SK-N-SH treated with all-trans-retinoic acid at 6 μM for 48 hours (cell line): ENCODE data around the gene SEZ6L.

Experiments used
- ATAC-seq: fragments of 200-7000 bp; cut with Tn5 transposase; 3 replicates; pipeline ENCODE4 v1.9.1; 2020; ENCODE audit warnings: mild to moderate bottlenecking, moderate library complexity
- ARNTL ChIP-seq: fragments of 450-650 bp; formaldehyde crosslinking; IDR thresholded peaks from 2 replicates; pipeline ENCODE4 v1.5.0; 2020; ENCODE audit warnings: low read depth, mild to moderate bottlenecking, moderate library complexity, borderline replicate concordance
- BACH2 ChIP-seq: fragments of 250-450 bp; sonication (Bioruptor Pico); IDR thresholded peaks from 2 replicates; pipeline ENCODE4 v1.9.0; 2021; ENCODE audit warnings: mild to moderate bottlenecking, borderline replicate concordance
- CSDC2 ChIP-seq: fragments of 250-450 bp; sonication (Bioruptor Pico); IDR thresholded peaks from 2 replicates; pipeline ENCODE4 v1.5.0; 2020; ENCODE audit warnings: mild to moderate bottlenecking, moderate library complexity
- ESRRG ChIP-seq: fragments of 250-450 bp; sonication (Bioruptor Pico); IDR thresholded peaks from 2 replicates; pipeline ENCODE4 v1.6.1; 2021; ENCODE audit warnings: mild to moderate bottlenecking
- GLIS3 ChIP-seq: fragments of 250-450 bp; sonication (Bioruptor Pico); IDR thresholded peaks from 2 replicates; pipeline ENCODE4 v1.5.0; 2020; ENCODE audit warnings: mild to moderate bottlenecking, moderate library complexity
- ISL1 ChIP-seq: fragments of 250-450 bp; sonication (Bioruptor Pico); IDR thresholded peaks from 2 replicates; pipeline ENCODE4 v2.1.2; 2022; ENCODE audit warnings: mild to moderate bottlenecking, moderate library complexity
- OSR1 ChIP-seq: fragments of 250-450 bp; sonication (Bioruptor Pico); IDR thresholded peaks from 2 replicates; pipeline ENCODE4 v1.8.0; 2022; ENCODE audit warnings: moderate library complexity, mild to moderate bottlenecking, inconsistent platforms
- PPARA ChIP-seq: fragments of 250-450 bp; sonication (Bioruptor Pico); IDR thresholded peaks from 2 replicates; pipeline ENCODE4 v1.5.0; 2020; ENCODE audit warnings: mild to moderate bottlenecking, borderline replicate concordance
- RARB ChIP-seq: fragments of 250-450 bp; sonication (Bioruptor Pico); IDR thresholded peaks from 2 replicates; pipeline ENCODE4 v1.8.0; 2021; ENCODE audit warnings: mild to moderate bottlenecking, moderate library complexity
- TCF4 ChIP-seq: fragments of 250-450 bp; sonication (Bioruptor Pico); IDR thresholded peaks from 2 replicates; pipeline ENCODE4 v1.8.0; 2021; ENCODE audit warnings: mild to moderate bottlenecking, moderate library complexity, borderline replicate concordance
- TOX ChIP-seq: fragments of 250-450 bp; sonication (Bioruptor Pico); IDR thresholded peaks from 2 replicates; pipeline ENCODE4 v1.8.0; 2021; ENCODE audit warnings: mild to moderate bottlenecking, moderate library complexity, borderline replicate concordance
- ZC3H10 ChIP-seq: fragments of 250-450 bp; sonication (Bioruptor Pico); IDR thresholded peaks from 2 replicates; pipeline ENCODE4 v1.5.1; 2021; ENCODE audit warnings: mild to moderate bottlenecking, moderate library complexity
- ZFP3 ChIP-seq: fragments of 250-450 bp; sonication (Bioruptor Pico); IDR thresholded peaks from 2 replicates; pipeline ENCODE4 v1.5.0; 2020; ENCODE audit warnings: mild to moderate bottlenecking, moderate library complexity
- ZNF70 ChIP-seq: fragments of 450-650 bp; formaldehyde crosslinking; IDR thresholded peaks from 2 replicates; pipeline ENCODE4 v1.5.0; 2020; ENCODE audit warnings: mild to moderate bottlenecking, moderate library complexity
- ZNF8 ChIP-seq: fragments of 450-650 bp; formaldehyde crosslinking; IDR thresholded peaks from 2 replicates; pipeline ENCODE4 v1.5.0; 2020; ENCODE audit warnings: mild to moderate bottlenecking, moderate library complexity
- TF ChIP-seq, protein P1 (sequence below): fragments of 250-450 bp; sonication (Bioruptor Pico); IDR thresholded peaks from 2 replicates; pipeline ENCODE4 v1.8.0; 2020; ENCODE audit warnings: mild to moderate bottlenecking, moderate library complexity, borderline replicate concordance
- TF ChIP-seq, protein P2 (sequence below): fragments of 250-450 bp; sonication (Bioruptor Pico); IDR thresholded peaks from 2 replicates; pipeline ENCODE4 v1.8.0; 2021; ENCODE audit warnings: low read depth, mild to moderate bottlenecking, moderate library complexity, borderline replicate concordance
- TF ChIP-seq, protein P3 (sequence below): fragments of 250-450 bp; sonication (Bioruptor Pico); IDR thresholded peaks from 2 replicates; pipeline ENCODE4 v1.5.1; 2021; ENCODE audit warnings: mild to moderate bottlenecking, moderate library complexity
- TF ChIP-seq, protein P4 (sequence below): fragments of 250-450 bp; sonication (Bioruptor Pico); IDR thresholded peaks from 2 replicates; pipeline ENCODE4 v1.5.0; 2020; ENCODE audit warnings: mild to moderate bottlenecking, moderate library complexity

The SEZ6L gene

DNA sequence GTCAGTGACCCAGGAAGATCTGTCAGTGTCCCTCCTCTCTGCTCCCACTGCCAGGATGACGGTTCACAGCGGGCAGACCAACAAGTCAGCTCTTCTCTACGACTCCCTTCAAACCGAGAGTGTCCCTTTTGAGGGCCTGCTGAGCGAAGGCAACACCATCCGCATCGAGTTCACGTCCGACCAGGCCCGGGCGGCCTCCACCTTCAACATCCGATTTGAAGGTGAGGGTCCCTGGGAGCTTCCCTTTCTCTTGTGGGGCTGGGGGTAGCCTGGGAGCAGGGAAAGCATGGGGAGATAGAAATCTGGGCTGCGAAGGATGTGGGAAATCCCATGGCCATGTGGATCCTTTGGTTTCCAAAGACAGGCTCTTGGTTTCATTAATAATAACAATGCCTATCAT lies 141.4 kb downstream of the SEZ6L start:
- ATAC-seq: no peak
- no peak for TF ChIP-seq ZNF70

DNA sequence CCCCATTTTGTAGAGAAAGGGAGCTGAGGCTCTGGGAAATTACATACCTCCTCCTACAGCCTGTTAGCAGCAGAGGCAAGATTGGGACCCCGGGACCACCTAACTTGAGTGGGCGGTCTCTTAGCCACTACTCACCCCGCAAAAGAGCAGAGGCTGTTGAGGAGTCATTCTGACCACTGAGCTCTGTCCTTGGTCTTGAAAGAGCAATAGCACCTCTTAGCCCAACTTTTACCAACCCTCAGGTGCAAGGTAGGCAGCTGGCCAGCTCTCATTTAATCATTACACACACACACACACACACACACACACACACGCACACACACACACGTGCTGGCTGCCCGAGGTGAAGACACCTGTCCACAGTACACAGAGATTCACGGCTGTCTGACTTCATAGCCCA lies 144.0 kb downstream of the SEZ6L start:
- no peak for TF ChIP-seq BACH2 (CRISPR knock-in tag)
- TF ChIP-seq, protein P1, sequence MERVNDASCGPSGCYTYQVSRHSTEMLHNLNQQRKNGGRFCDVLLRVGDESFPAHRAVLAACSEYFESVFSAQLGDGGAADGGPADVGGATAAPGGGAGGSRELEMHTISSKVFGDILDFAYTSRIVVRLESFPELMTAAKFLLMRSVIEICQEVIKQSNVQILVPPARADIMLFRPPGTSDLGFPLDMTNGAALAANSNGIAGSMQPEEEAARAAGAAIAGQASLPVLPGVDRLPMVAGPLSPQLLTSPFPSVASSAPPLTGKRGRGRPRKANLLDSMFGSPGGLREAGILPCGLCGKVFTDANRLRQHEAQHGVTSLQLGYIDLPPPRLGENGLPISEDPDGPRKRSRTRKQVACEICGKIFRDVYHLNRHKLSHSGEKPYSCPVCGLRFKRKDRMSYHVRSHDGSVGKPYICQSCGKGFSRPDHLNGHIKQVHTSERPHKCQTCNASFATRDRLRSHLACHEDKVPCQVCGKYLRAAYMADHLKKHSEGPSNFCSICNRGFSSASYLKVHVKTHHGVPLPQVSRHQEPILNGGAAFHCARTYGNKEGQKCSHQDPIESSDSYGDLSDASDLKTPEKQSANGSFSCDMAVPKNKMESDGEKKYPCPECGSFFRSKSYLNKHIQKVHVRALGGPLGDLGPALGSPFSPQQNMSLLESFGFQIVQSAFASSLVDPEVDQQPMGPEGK (CRISPR knock-in tag): no peak
- no peak for TF ChIP-seq ZNF70
- no peak for TF ChIP-seq RARB (CRISPR knock-in tag)
- no peak for ATAC-seq

DNA sequence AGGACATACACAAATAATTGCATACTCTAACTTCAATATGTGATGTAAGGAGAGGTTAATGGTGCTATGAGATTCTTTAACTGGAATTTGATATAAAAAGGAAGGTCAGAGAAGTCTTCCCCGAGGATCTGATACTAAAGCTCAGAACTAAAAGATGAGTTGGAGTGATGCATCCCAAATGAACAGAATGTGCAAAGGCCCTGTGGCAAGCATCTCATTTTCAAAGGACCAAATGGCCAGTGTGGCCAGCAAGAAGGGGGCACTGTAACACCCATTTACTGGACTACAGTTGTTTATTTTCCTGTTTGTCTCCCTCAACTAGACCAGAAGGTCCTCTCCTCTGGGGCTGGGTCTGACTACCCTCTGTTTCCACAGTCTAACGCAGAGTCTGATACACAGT lies 144.9 kb downstream of the SEZ6L start:
- no peak for ATAC-seq
- no peak for TF ChIP-seq BACH2 (CRISPR knock-in tag)
- no peak for TF ChIP-seq OSR1 (CRISPR knock-in tag)
- no peak for TF ChIP-seq ISL1 (CRISPR knock-in tag)
- TF ChIP-seq ESRRG: no peak
- no peak for TF ChIP-seq ZNF8 (CRISPR knock-in tag)
- TF ChIP-seq PPARA (CRISPR knock-in tag): no peak
- TF ChIP-seq GLIS3 (CRISPR knock-in tag): no peak
- no peak for TF ChIP-seq ZFP3 (CRISPR knock-in tag)
- no peak for TF ChIP-seq TOX (CRISPR knock-in tag)
- TF ChIP-seq, protein P2, sequence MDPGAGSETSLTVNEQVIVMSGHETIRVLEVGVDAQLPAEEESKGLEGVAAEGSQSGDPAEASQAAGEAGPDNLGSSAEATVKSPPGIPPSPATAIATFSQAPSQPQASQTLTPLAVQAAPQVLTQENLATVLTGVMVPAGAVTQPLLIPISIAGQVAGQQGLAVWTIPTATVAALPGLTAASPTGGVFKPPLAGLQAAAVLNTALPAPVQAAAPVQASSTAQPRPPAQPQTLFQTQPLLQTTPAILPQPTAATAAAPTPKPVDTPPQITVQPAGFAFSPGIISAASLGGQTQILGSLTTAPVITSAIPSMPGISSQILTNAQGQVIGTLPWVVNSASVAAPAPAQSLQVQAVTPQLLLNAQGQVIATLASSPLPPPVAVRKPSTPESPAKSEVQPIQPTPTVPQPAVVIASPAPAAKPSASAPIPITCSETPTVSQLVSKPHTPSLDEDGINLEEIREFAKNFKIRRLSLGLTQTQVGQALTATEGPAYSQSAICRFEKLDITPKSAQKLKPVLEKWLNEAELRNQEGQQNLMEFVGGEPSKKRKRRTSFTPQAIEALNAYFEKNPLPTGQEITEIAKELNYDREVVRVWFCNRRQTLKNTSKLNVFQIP (CRISPR knock-in tag): no peak
- TF ChIP-seq, protein P1 (CRISPR knock-in tag): no peak
- TF ChIP-seq, protein P3, sequence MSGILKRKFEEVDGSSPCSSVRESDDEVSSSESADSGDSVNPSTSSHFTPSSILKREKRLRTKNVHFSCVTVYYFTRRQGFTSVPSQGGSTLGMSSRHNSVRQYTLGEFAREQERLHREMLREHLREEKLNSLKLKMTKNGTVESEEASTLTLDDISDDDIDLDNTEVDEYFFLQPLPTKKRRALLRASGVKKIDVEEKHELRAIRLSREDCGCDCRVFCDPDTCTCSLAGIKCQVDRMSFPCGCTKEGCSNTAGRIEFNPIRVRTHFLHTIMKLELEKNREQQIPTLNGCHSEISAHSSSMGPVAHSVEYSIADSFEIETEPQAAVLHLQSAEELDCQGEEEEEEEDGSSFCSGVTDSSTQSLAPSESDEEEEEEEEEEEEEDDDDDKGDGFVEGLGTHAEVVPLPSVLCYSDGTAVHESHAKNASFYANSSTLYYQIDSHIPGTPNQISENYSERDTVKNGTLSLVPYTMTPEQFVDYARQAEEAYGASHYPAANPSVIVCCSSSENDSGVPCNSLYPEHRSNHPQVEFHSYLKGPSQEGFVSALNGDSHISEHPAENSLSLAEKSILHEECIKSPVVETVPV: no peak
- no peak for TF ChIP-seq ZC3H10 (CRISPR knock-in tag)

DNA sequence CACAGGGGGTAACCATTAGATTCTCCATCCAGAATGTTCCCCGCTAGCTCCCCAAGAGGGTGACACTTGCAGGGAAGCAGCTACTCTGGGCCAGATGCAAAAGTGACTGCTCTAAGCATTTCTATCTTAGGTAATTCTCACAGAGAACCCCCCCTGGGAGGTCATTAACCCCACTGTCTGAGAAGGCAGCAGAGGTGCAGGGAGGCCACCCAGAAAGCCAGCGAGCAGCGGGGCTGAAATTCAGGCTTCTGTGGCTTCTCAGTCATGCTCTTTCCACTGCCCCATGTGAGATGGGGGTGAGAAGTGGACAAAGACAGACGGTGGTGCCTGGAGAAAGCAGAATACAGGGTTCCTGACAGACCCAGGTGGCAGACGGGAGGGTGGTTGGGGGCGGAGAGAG lies 145.4 kb downstream of the SEZ6L start:
- no peak for ATAC-seq
- no peak for TF ChIP-seq TOX (CRISPR knock-in tag)
- TF ChIP-seq ARNTL: no peak
- TF ChIP-seq PPARA (CRISPR knock-in tag): no peak
- TF ChIP-seq, protein P2 (CRISPR knock-in tag): no peak
- TF ChIP-seq, protein P4, sequence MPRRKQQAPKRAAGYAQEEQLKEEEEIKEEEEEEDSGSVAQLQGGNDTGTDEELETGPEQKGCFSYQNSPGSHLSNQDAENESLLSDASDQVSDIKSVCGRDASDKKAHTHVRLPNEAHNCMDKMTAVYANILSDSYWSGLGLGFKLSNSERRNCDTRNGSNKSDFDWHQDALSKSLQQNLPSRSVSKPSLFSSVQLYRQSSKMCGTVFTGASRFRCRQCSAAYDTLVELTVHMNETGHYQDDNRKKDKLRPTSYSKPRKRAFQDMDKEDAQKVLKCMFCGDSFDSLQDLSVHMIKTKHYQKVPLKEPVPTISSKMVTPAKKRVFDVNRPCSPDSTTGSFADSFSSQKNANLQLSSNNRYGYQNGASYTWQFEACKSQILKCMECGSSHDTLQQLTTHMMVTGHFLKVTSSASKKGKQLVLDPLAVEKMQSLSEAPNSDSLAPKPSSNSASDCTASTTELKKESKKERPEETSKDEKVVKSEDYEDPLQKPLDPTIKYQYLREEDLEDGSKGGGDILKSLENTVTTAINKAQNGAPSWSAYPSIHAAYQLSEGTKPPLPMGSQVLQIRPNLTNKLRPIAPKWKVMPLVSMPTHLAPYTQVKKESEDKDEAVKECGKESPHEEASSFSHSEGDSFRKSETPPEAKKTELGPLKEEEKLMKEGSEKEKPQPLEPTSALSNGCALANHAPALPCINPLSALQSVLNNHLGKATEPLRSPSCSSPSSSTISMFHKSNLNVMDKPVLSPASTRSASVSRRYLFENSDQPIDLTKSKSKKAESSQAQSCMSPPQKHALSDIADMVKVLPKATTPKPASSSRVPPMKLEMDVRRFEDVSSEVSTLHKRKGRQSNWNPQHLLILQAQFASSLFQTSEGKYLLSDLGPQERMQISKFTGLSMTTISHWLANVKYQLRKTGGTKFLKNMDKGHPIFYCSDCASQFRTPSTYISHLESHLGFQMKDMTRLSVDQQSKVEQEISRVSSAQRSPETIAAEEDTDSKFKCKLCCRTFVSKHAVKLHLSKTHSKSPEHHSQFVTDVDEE (CRISPR knock-in tag): no peak
- no peak for TF ChIP-seq ISL1 (CRISPR knock-in tag)
- no peak for TF ChIP-seq ZC3H10 (CRISPR knock-in tag)
- TF ChIP-seq OSR1 (CRISPR knock-in tag): no peak
- TF ChIP-seq ZFP3 (CRISPR knock-in tag): no peak
- no peak for TF ChIP-seq TCF4 (CRISPR knock-in tag)
- no peak for TF ChIP-seq CSDC2 (CRISPR knock-in tag)
- TF ChIP-seq ZNF70: no peak
- no peak for TF ChIP-seq RARB (CRISPR knock-in tag)
- TF ChIP-seq BACH2 (CRISPR knock-in tag): no peak
- no peak for TF ChIP-seq GLIS3 (CRISPR knock-in tag)
